ENCODE results near the gene CDKN1B. TPM values are rescaled to one million over a fixed set of nuclear protein-coding genes. Genes with fewer than 3 reads are reported as not detected.

The CDKN1B gene
- 10 to 100 TPM; 37.8 to 71.9 (median 46.9) TPM for total RNA-seq

DNA sequence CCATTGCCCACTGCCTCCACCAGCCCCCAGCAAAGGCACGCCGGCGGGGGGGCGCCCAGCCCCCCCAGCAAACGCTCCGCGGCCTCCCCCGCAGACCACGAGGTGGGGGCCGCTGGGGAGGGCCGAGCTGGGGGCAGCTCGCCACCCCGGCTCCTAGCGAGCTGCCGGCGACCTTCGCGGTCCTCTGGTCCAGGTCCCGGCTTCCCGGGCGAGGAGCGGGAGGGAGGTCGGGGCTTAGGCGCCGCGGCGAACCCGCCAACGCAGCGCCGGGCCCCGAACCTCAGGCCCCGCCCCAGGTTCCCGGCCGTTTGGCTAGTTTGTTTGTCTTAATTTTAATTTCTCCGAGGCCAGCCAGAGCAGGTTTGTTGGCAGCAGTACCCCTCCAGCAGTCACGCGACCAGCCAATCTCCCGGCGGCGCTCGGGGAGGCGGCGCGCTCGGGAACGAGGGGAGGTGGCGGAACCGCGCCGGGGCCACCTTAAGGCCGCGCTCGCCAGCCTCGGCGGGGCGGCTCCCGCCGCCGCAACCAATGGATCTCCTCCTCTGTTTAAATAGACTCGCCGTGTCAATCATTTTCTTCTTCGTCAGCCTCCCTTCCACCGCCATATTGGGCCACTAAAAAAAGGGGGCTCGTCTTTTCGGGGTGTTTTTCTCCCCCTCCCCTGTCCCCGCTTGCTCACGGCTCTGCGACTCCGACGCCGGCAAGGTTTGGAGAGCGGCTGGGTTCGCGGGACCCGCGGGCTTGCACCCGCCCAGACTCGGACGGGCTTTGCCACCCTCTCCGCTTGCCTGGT lies at the start of gene CDKN1B:
Gene CDKN1B (plus strand): TSS at position 576 of the 793 bp plus-strand sequence. CDS start 472 bp downstream, outside the sequence.
- peaks cover 2% of the 10 kb centered on the region for H3K36me3 ChIP-seq
- WGBS, result under 1% methylated on average over 33 of the region's 81 CpGs
- no peaks in the 10 kb centered on the region for H3K9me3 ChIP-seq
- peaks cover 65% of the 10 kb centered on the region for H3K4me1 ChIP-seq
- H3K4me3 ChIP-seq, result peak within 1 kb of the TSS; percentile 64
- TF ChIP-seq POLR2AphosphoS5 (IDR thresholded peaks at IDR 0.05), result peak in 2 of 3 donors; percentile 26 to 30
- peak in 1 of 2 donors; percentile 79 for TF ChIP-seq POLR2A (IDR thresholded peaks at IDR 0.05)
- TF ChIP-seq, protein P1, sequence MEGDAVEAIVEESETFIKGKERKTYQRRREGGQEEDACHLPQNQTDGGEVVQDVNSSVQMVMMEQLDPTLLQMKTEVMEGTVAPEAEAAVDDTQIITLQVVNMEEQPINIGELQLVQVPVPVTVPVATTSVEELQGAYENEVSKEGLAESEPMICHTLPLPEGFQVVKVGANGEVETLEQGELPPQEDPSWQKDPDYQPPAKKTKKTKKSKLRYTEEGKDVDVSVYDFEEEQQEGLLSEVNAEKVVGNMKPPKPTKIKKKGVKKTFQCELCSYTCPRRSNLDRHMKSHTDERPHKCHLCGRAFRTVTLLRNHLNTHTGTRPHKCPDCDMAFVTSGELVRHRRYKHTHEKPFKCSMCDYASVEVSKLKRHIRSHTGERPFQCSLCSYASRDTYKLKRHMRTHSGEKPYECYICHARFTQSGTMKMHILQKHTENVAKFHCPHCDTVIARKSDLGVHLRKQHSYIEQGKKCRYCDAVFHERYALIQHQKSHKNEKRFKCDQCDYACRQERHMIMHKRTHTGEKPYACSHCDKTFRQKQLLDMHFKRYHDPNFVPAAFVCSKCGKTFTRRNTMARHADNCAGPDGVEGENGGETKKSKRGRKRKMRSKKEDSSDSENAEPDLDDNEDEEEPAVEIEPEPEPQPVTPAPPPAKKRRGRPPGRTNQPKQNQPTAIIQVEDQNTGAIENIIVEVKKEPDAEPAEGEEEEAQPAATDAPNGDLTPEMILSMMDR (IDR thresholded peaks at IDR 0.05), result no peak
- TF ChIP-seq EP300 (IDR thresholded peaks at IDR 0.05), result no peak
- peak within 1 kb of the TSS; percentile 100 for H3K27ac ChIP-seq
- no peaks in the 10 kb centered on the region for H3K27me3 ChIP-seq
- DNase-seq (ENCODE audit: low spot score in 2 of 2), result peak; percentile 94

DNA sequence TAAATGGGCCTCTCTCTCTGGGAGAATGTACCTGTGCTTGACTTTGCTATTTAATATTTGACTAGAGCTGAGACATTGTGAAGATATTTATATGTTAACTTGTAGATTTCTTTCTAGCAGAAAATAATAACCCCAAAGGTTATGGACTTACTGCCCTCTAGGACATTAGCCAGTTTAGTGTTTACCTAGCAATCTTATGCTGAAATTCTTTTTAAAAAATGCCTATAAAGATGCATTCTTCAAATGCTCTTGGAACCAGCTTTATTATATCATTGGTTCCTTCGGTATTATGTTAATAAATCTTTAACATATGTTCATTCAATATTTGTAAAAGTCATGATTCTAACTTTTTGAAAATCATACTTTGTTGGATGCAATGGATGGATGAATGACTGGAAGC lies 49.2 kb upstream of the CDKN1B start:
- 89% methylated on average over 1 of the region's 1 CpG for WGBS
- H3K9me3 ChIP-seq, result no peaks in the 10 kb centered on the region
- no peak for TF ChIP-seq EP300 (IDR thresholded peaks at IDR 0.05)
- no peak for TF ChIP-seq POLR2AphosphoS5 (IDR thresholded peaks at IDR 0.05)
- no peak for TF ChIP-seq POLR2A (IDR thresholded peaks at IDR 0.05)
- TF ChIP-seq, protein P1 (IDR thresholded peaks at IDR 0.05), result no peak

DNA sequence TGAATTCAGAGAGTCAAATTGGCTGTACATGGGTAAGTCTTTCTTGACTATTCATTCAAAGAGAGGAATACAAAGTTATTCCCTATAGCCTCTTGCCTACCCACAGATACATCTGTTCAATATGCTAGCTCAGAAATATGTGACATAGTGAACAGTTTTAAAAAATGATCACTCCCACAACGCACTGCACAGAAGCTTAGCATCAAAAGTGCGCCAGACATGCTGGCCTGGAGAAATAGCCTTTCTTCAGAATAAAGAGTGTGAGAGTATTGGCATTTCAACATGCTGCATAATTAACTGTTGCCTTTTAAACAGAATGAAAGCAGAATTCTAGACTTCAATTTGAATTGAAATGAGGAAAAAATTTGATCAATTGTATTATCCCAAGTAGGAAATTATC lies 48.1 kb upstream of the CDKN1B start:
- DNase-seq (ENCODE audit: low spot score in 2 of 2), result no peak
- H3K36me3 ChIP-seq, result no peaks in the 10 kb centered on the region
- no peaks in the 10 kb centered on the region for H3K4me1 ChIP-seq
- H3K27me3 ChIP-seq, result no peaks in the 10 kb centered on the region
- TF ChIP-seq POLR2AphosphoS5 (IDR thresholded peaks at IDR 0.05) (no peak), POLR2A (IDR thresholded peaks at IDR 0.05) (no peak), EP300 (IDR thresholded peaks at IDR 0.05) (no peak)
- TF ChIP-seq, protein P1 (IDR thresholded peaks at IDR 0.05), result no peak
- WGBS, result 89% methylated on average over 2 of the region's 2 CpGs
- H3K9me3 ChIP-seq, result no peaks in the 10 kb centered on the region
- no peak overlapping the region for H3K4me3 ChIP-seq
- no peak overlapping the region for H3K27ac ChIP-seq

More for the DNA sequence above, 49.2 kb upstream of the CDKN1B start:
- Histone ChIP-seq H3K36me3 (no peaks in the 10 kb centered on the region), H3K27me3 (no peaks in the 10 kb centered on the region), H3K4me3 (no peak overlapping the region), H3K4me1 (no peaks in the 10 kb centered on the region), H3K27ac (no peak overlapping the region)
- no peak for DNase-seq (ENCODE audit: low spot score in 2 of 2)

DNA sequence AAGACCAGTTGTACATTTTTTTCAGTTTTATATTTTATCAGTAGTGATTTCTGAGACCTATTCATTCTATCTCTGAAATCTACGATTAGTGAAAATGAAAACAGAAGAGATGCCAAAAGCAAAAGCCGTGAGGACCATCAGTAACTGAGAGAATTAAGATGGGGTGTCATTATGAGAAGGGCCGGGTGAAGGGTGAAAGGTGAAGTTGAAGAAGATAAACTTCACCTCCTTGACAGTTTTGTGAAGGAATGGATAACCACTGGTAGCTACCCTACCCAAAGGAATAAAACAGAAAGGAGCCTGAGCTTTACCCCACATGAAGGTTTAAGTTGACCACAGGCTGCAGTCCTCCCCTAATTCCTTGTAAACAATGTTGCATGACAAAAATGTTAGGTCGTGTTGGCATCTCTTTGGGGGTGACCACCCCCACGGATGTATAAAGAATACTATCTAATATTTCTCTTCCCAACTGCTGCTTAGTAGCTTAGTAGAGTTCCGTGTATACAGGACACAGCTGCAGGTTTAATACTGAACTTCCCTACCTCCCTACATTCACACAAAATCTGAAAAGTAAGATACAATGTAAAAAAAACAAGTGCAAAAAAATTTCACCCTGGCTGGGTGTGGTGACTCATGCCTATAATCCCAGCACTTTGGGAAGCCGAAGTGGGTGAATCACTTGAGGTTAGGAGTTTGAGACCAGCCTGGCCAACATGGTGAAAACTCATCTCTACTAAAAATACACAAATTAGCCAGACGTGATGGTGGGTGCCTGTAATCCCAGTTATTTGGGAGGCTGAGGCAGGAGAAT lies 45.1 kb upstream of the CDKN1B start:
- Histone ChIP-seq H3K4me1 (no peaks in the 10 kb centered on the region), H3K9me3 (no peaks in the 10 kb centered on the region), H3K36me3 (no peaks in the 10 kb centered on the region), H3K27ac (no peak overlapping the region), H3K27me3 (no peaks in the 10 kb centered on the region), H3K4me3 (no peak overlapping the region)
- WGBS, result 83% methylated on average over 8 of the region's 8 CpGs
- TF ChIP-seq, protein P1 (IDR thresholded peaks at IDR 0.05), result no peak
- TF ChIP-seq POLR2AphosphoS5 (IDR thresholded peaks at IDR 0.05), result no peak
- TF ChIP-seq POLR2A (IDR thresholded peaks at IDR 0.05), result no peak
- no peak for TF ChIP-seq EP300 (IDR thresholded peaks at IDR 0.05)
- DNase-seq (ENCODE audit: low spot score in 2 of 2), result no peak

DNA sequence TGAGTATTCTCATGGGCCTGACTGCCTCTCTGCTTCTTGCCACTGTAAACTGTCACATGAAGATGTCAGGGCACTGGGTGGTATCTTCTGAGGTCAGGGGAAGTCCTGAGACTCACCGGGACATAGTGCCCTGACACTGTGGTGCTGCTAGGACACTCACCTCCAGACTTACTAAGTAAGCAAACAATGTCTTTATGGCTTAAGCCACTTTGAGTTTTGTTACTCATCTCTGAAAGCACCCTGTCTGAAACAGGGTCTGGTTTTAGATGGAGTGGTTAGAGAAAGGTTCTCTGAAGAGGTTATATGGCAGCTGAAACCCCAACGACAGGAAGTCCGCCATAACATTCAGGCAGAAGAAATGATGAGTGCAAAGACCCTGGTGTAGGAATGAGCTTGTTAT lies 43.9 kb upstream of the CDKN1B start:
- TF ChIP-seq POLR2A (IDR thresholded peaks at IDR 0.05) (no peak), POLR2AphosphoS5 (IDR thresholded peaks at IDR 0.05) (no peak), EP300 (IDR thresholded peaks at IDR 0.05) (no peak)
- TF ChIP-seq, protein P1 (IDR thresholded peaks at IDR 0.05), result no peak
- WGBS, result 90% methylated on average over 3 of the region's 3 CpGs
- no peaks in the 10 kb centered on the region for H3K4me1 ChIP-seq
- H3K36me3 ChIP-seq, result no peaks in the 10 kb centered on the region
- no peak for DNase-seq (ENCODE audit: low spot score in 2 of 2)
- H3K27me3 ChIP-seq, result no peaks in the 10 kb centered on the region
- H3K4me3 ChIP-seq, result no peak overlapping the region
- no peak overlapping the region for H3K27ac ChIP-seq
- H3K9me3 ChIP-seq, result no peaks in the 10 kb centered on the region

Data from suprapubic skin (tissue), 4 donors.